Naive thymus-derived CD4-positive, alpha-beta T cell (primary cell): ENCODE results near the gene KCTD4. TPM values are rescaled to one million over a fixed set of nuclear protein-coding genes. Genes with fewer than 3 reads are reported as not detected.

Experiments used
- ATAC-seq: fragments of 150-1000 bp; cut with Tn5 transposase; 2 replicates; pipeline ENCODE4 v1.10.0; 2021; ENCODE audit warnings: mild to moderate bottlenecking, moderate library complexity
- CTCF ChIA-PET: fragments of 350-600 bp; sonication (Branson Sonifier 250); formaldehyde crosslinking; loops from one replicate; lab custom pipeline; 2021; ENCODE audit warnings: antibody characterized with exemption; lab: Charles Lee
- POLR2A ChIA-PET: fragments of 350-600 bp; sonication (Branson Sonifier 250); formaldehyde crosslinking; loops from one replicate; lab custom pipeline; 2021; ENCODE audit warnings: antibody characterized with exemption, inconsistent platforms; lab: Charles Lee
- DNase-seq, 9 donors: peaks; one replicate each; pipeline versions ENCODE4 v3.0.0 to v3.0.0-alpha.2; 2020 to 2022; ENCODE audit warnings: mixed read lengths in 1 of 9
- H3K27ac ChIP-seq: one replicate; pipeline ENCODE4 v1.7.0; 2013; ENCODE audit warnings: mild to moderate bottlenecking, low read depth, low read length, moderate library complexity
- H3K27me3 ChIP-seq, 2 donors: one replicate each; pipeline ENCODE4 v1.7.0; 2013; ENCODE audit warnings: low read length in 2 of 2, mild to moderate bottlenecking in 2 of 2, moderate library complexity in 2 of 2; ENCODE audit not compliant: control insufficient read depth in 2 of 2, insufficient read depth in 2 of 2
- H3K36me3 ChIP-seq, 3 experiments: 1 replicate in 2 of 3; 2 replicates in 1 of 3; pipeline ENCODE4 v1.7.0; 2013; ENCODE audit warnings: low read length in 3 of 3, mild to moderate bottlenecking in 3 of 3, moderate library complexity in 1 of 3; ENCODE audit not compliant: insufficient read depth in 3 of 3, control insufficient read depth in 2 of 3
- H3K4me1 ChIP-seq, 2 donors: one replicate each; pipeline ENCODE4 v1.7.0; 2013; ENCODE audit warnings: low read length in 2 of 2, mild to moderate bottlenecking in 2 of 2, moderate library complexity in 1 of 2; ENCODE audit not compliant: control insufficient read depth in 2 of 2, insufficient read depth in 2 of 2
- H3K4me3 ChIP-seq: 2 replicates; pipeline ENCODE4 v1.7.0; 2013; ENCODE audit warnings: mild to moderate bottlenecking, low read length
- H3K9me3 ChIP-seq, 3 experiments: 1 replicate in 2 of 3; 2 replicates in 1 of 3; pipeline ENCODE4 v1.7.0; 2013; ENCODE audit warnings: low read length in 3 of 3; ENCODE audit not compliant: control insufficient read depth in 2 of 3
- H3K27ac Mint-ChIP-seq, 9 donors: one replicate each; pipeline ENCODE4 v1.8.0; 2020 to 2022; ENCODE audit warnings: mixed read lengths in 9 of 9, mild to moderate bottlenecking in 8 of 9, moderate library complexity in 5 of 9, inconsistent platforms in 2 of 9
- H3K27me3 Mint-ChIP-seq, 5 donors: one replicate each; pipeline ENCODE4 v1.8.0; 2021 to 2022; ENCODE audit warnings: mixed read lengths in 5 of 5, mild to moderate bottlenecking in 1 of 5
- H3K36me3 Mint-ChIP-seq, 5 donors: one replicate each; pipeline ENCODE4 v1.8.0; 2020 to 2022; ENCODE audit warnings: mixed read lengths in 5 of 5, mild to moderate bottlenecking in 3 of 5, inconsistent platforms in 1 of 5
- H3K4me1 Mint-ChIP-seq, 7 donors: one replicate each; pipeline ENCODE4 v1.8.0; 2020 to 2022; ENCODE audit warnings: mixed read lengths in 7 of 7, mild to moderate bottlenecking in 3 of 7, inconsistent platforms in 1 of 7
- H3K4me3 Mint-ChIP-seq, 10 donors: one replicate each; pipeline ENCODE4 v1.8.0; 2020 to 2022; ENCODE audit warnings: mild to moderate bottlenecking in 10 of 10, mixed read lengths in 10 of 10, moderate library complexity in 6 of 10, inconsistent platforms in 2 of 10
- H3K9me3 Mint-ChIP-seq, 11 donors: one replicate each; pipeline ENCODE4 v1.8.0; 2020 to 2022; ENCODE audit warnings: mixed read lengths in 11 of 11, mild to moderate bottlenecking in 4 of 11, inconsistent platforms in 1 of 11, moderate library complexity in 1 of 11
- intact Hi-C, 2 donors: fragments of 100-400 bp; cut with micrococcal nuclease; formaldehyde crosslinking; loops; one replicate each; pipeline ENCODE4 v1.15.1; 2023
- polyA plus RNA-seq, 2 donors: library from polyadenylated mRNA; unstranded; fragments of 300-500 nt; fragmentation: Illumina TruSeq; gene quantifications; one replicate each; pipeline ENCODE4 v1.2.3, GENCODE V29; 2021
- total RNA-seq, 6 experiments: library from RNA in 5 of 6; stranded (reverse) in 5 of 6; gene quantifications; 1 replicate in 5 of 6; 2 replicates in 1 of 6; pipeline ENCODE4 v1.2.3 and lab custom pipeline; 2021 to 2026

Gene KCTD4
- total and polyA plus RNA-seq, 7 experiments from 2014 or later: not detected

DNA sequence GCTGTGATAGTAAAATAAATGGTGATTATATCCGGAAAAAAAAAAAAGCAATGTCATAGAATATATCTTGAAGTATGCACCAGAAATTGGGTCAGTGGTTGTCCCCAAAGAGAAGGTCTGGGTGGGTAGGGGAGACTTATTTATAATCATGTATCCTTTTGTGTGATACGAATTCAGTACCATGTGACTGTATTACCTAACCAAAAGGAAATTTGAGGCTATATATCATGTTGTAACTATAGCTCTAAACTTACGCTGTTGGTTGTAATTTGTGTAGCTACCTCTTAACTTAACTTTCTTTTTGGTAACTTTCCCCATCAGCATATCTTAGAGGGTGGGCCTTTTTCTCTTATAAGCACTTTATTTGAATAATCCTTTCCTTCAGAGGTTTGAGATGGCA, 25.2 kb upstream of the KCTD4 start:
- H3K27ac Mint-ChIP-seq: no peak overlapping the region

DNA sequence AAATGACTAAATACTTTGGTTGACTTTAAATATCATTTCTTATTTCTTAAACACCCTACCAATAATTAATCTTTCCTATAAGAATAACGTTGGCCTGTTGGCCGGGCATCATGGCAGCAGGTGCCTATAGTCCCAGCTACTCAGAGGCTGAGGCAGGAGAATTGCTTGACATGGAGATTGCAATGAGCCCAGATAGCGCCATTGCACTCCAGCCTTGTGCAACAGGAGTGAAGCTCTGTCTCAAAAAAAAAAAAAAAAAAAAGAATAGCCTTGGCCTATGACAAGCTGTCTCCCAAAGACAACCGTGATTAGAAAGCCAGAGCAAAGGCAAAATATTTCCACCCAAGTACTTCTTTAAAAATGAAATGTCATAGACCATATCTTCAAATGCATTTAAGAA, 24.5 kb upstream of the KCTD4 start:
- POLR2A ChIA-PET: no interaction called here
- H3K36me3 ChIP-seq: no peaks in the 10 kb centered on the region
- H3K9me3 ChIP-seq: no peaks in the 10 kb centered on the region
- DNase-seq: no peak
- no peaks in the 10 kb centered on the region for H3K4me1 ChIP-seq
- CTCF ChIA-PET: interaction anchor here (0.7 kb wide), 1 partner anchor 1034 kb away, joined by 3 read pairs; no protein-coding TSS in a partner anchor
- ATAC-seq: no peak
- no peak overlapping the region for H3K27ac Mint-ChIP-seq
- H3K27me3 Mint-ChIP-seq: no peaks in the 10 kb centered on the region
- H3K36me3 Mint-ChIP-seq: peaks cover 0 to 35% (median 17%) of the 10 kb centered on the region in 5 donors
- H3K4me1 Mint-ChIP-seq: peaks cover 0 to 19% (median 13%) of the 10 kb centered on the region in 7 donors
- no peak overlapping the region for H3K27ac ChIP-seq
- intact Hi-C loops: no loop called here
- no peaks in the 10 kb centered on the region for H3K27me3 ChIP-seq
- H3K4me3 Mint-ChIP-seq: no peak overlapping the region
- peaks cover 0 to 5% (median 0%) of the 10 kb centered on the region in 11 donors for H3K9me3 Mint-ChIP-seq
- no peak overlapping the region for H3K4me3 ChIP-seq

More for the DNA sequence above, 25.2 kb upstream of the KCTD4 start:
- intact Hi-C loops: no loop called here
- no peaks in the 10 kb centered on the region for H3K27me3 Mint-ChIP-seq
- H3K27me3 ChIP-seq: no peaks in the 10 kb centered on the region
- H3K27ac ChIP-seq: no peak overlapping the region
- H3K36me3 Mint-ChIP-seq: peaks cover 0 to 31% (median 13%) of the 10 kb centered on the region in 5 donors
- DNase-seq: no peak
- no peak for ATAC-seq
- H3K36me3 ChIP-seq: no peaks in the 10 kb centered on the region
- H3K4me1 Mint-ChIP-seq: peaks cover 0 to 19% (median 12%) of the 10 kb centered on the region in 7 donors
- POLR2A ChIA-PET: no interaction called here
- H3K9me3 Mint-ChIP-seq: peaks cover 0 to 5% (median 0%) of the 10 kb centered on the region in 11 donors
- no peaks in the 10 kb centered on the region for H3K4me1 ChIP-seq
- CTCF ChIA-PET: no interaction called here
- H3K4me3 ChIP-seq: no peak overlapping the region
- H3K4me3 Mint-ChIP-seq: no peak overlapping the region
- H3K9me3 ChIP-seq: no peaks in the 10 kb centered on the region

DNA sequence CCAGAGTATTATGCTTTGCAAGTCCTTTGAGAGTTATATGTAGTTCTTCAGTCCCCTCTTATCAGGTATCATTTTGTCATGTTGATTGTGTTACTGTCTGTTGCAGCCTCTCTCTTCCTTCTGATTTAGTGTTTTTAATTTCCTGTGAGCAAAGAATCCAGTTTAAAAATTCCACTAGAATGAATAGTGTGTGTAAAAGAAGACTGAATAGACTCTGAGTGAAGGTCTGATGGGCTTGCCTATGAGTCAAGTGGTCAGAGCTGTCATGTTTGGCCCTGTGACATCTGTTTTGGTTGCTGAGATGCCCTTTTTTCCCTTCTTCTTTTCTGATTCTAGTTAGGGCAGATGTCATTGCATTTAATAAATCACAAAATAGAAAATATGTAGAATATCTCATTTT, 23.3 kb upstream of the KCTD4 start:
- CTCF ChIA-PET: no interaction called here
- H3K27ac ChIP-seq: no peak overlapping the region
- H3K27ac Mint-ChIP-seq: no peak overlapping the region
- H3K27me3 Mint-ChIP-seq: no peaks in the 10 kb centered on the region
- no peak for ATAC-seq
- H3K4me1 Mint-ChIP-seq: peaks cover 0 to 17% (median 11%) of the 10 kb centered on the region in 7 donors
- H3K9me3 ChIP-seq: no peaks in the 10 kb centered on the region
- intact Hi-C loops: no loop called here
- no peak overlapping the region for H3K4me3 Mint-ChIP-seq
- no peaks in the 10 kb centered on the region for H3K4me1 ChIP-seq
- H3K36me3 Mint-ChIP-seq: peaks cover 0 to 29% (median 12%) of the 10 kb centered on the region in 5 donors
- H3K4me3 ChIP-seq: no peak overlapping the region
- peaks cover 0 to 5% (median 0%) of the 10 kb centered on the region in 11 donors for H3K9me3 Mint-ChIP-seq
- DNase-seq: no peak
- no peaks in the 10 kb centered on the region for H3K27me3 ChIP-seq
- POLR2A ChIA-PET: no interaction called here
- H3K36me3 ChIP-seq: no peaks in the 10 kb centered on the region

DNA sequence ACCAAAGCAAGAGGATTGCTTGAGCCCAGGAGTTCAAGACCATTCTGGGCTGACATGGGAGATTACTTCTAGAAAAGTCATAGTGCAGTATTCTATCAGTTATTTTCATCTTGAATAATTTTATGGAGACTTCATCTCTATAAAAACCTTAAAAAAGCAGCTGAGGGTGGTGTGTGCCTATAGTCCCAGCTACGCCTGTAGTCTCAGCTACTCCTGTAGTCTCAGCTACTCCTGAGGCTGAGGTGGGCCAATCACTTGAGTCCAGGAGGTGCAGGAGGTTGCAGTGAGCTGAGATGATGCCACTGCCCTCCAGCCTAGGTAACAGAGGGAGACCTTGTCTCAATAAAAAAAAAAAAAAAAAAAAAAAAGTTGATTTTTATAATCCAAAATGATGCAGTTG, 22.1 kb upstream of the KCTD4 start:
- no peak for ATAC-seq
- Mint-ChIP-seq H3K27ac (no peak overlapping the region), H3K9me3 (peaks cover 0 to 5% (median 0%) of the 10 kb centered on the region in 11 donors), H3K36me3 (peaks cover 0 to 21% (median 10%) of the 10 kb centered on the region in 5 donors), H3K27me3 (no peaks in the 10 kb centered on the region), H3K4me1 (peaks cover 3 to 26% (median 12%) of the 10 kb centered on the region in 7 donors), H3K4me3 (no peak overlapping the region)
- CTCF ChIA-PET: interaction anchor here (1.1 kb wide), 1 partner anchor 21 kb away, joined by 3 read pairs; no protein-coding TSS in a partner anchor
- DNase-seq: no peak
- Histone ChIP-seq H3K4me1 (no peaks in the 10 kb centered on the region), H3K27me3 (no peaks in the 10 kb centered on the region), H3K27ac (no peak overlapping the region), H3K36me3 (no peaks in the 10 kb centered on the region), H3K9me3 (no peaks in the 10 kb centered on the region), H3K4me3 (no peak overlapping the region)
- POLR2A ChIA-PET: no interaction called here
- intact Hi-C loops: no loop called here

DNA sequence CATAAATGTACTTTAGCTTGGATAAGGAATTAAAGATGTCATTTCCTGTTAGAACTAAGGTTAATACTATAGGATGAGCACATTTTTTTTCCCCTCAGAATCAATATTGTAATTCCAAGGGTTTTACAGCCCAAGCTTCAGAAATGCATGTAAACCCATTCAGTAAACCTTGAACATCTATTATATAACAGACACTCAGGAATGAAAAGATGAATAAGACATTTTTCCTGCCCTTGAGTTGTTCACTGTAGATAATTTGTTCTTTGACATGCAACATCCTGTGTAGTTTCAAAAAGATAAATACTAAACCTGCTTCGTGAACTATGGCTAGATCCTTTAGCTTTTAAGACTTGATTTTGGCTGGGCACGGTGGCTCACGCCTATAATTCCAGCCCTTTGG, 21.7 kb upstream of the KCTD4 start:
- no peak for ATAC-seq
- Histone ChIP-seq H3K9me3 (no peaks in the 10 kb centered on the region), H3K36me3 (no peaks in the 10 kb centered on the region), H3K4me3 (no peak overlapping the region), H3K27me3 (no peaks in the 10 kb centered on the region), H3K27ac (no peak overlapping the region), H3K4me1 (no peaks in the 10 kb centered on the region)
- Mint-ChIP-seq H3K9me3 (peaks cover 0 to 5% (median 0%) of the 10 kb centered on the region in 11 donors), H3K4me1 (peaks cover 3 to 30% (median 10%) of the 10 kb centered on the region in 7 donors), H3K27me3 (no peaks in the 10 kb centered on the region), H3K36me3 (peaks cover 0 to 23% (median 9%) of the 10 kb centered on the region in 5 donors), H3K27ac (no peak overlapping the region), H3K4me3 (no peak overlapping the region)
- DNase-seq: no peak
- CTCF ChIA-PET: no interaction called here
- POLR2A ChIA-PET: no interaction called here
- intact Hi-C loops: no loop called here

DNA sequence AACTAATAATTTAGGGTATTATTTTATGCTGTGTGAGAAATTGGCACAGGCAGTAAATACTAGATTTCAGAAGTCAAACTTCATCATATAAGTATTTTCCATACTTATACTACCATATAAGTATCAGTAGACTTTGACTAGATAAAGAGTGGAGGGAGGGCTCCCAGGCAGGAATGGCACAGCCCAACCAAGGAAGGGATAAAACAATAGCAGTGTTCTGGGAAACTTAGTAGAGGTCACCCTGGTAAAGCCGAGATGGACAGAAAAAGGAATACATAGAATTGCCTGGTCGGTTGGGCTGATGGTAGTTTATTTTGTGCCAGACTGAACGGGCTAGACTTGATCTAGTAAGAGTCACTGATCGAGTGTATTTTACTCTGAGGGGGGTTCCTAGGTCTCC, 19.6 kb upstream of the KCTD4 start:
- ATAC-seq (no peak), DNase-seq (no peak)
- H3K27ac ChIP-seq: no peak overlapping the region
- H3K9me3 ChIP-seq: no peaks in the 10 kb centered on the region
- H3K4me3 Mint-ChIP-seq: no peak overlapping the region
- H3K27me3 ChIP-seq: no peaks in the 10 kb centered on the region
- intact Hi-C loops: no loop called here
- peak overlapping the region in 1 of 9 donors; percentile 32 for H3K27ac Mint-ChIP-seq
- peaks cover 0 to 5% (median 0%) of the 10 kb centered on the region in 11 donors for H3K9me3 Mint-ChIP-seq
- H3K4me1 Mint-ChIP-seq: peaks cover 5 to 33% (median 14%) of the 10 kb centered on the region in 7 donors
- H3K4me1 ChIP-seq: no peaks in the 10 kb centered on the region
- ChIA-PET POLR2A (no interaction called here), CTCF (interaction anchor here (0.9 kb wide), 1 partner anchor 173 kb away, joined by 3 read pairs; no protein-coding TSS in a partner anchor)
- peaks cover 0 to 38% (median 13%) of the 10 kb centered on the region in 5 donors for H3K36me3 Mint-ChIP-seq
- H3K36me3 ChIP-seq: no peaks in the 10 kb centered on the region
- H3K4me3 ChIP-seq: no peak overlapping the region
- H3K27me3 Mint-ChIP-seq: no peaks in the 10 kb centered on the region

DNA sequence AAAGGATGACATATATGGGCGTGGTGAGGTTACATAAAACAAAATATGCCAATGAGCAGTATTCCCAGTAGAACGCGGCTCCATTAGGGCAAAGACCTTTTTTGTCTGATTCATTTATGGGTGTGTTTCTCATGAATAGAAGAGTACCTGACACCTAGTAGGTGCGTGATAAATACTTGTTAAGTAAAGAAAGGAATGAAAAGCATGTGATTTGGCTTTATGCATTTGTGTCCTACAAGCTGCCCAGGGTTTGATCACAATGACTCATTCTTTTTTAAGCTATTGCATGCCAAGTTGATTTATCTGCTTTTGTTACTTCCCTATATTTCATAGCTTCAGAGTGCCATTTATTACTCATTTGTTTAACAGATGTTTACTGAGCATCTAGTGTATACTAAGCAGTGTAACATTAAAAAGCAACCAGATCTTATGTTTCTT, 19.1 kb upstream of the KCTD4 start:
- DNase-seq (no peak), ATAC-seq (no peak)
- Histone ChIP-seq H3K9me3 (no peaks in the 10 kb centered on the region), H3K27ac (no peak overlapping the region), H3K4me1 (no peaks in the 10 kb centered on the region), H3K4me3 (no peak overlapping the region), H3K27me3 (no peaks in the 10 kb centered on the region), H3K36me3 (no peaks in the 10 kb centered on the region)
- no peaks in the 10 kb centered on the region for H3K27me3 Mint-ChIP-seq
- intact Hi-C loops: no loop called here
- H3K9me3 Mint-ChIP-seq: peaks cover 0 to 5% (median 0%) of the 10 kb centered on the region in 11 donors
- ChIA-PET CTCF (interaction anchor here (0.9 kb wide), 1 partner anchor 173 kb away, joined by 3 read pairs; no protein-coding TSS in a partner anchor), POLR2A (no interaction called here)
- no peak overlapping the region for H3K4me3 Mint-ChIP-seq
- H3K36me3 Mint-ChIP-seq: peaks cover 0 to 36% (median 13%) of the 10 kb centered on the region in 5 donors
- no peak overlapping the region for H3K27ac Mint-ChIP-seq
- H3K4me1 Mint-ChIP-seq: peaks cover 5 to 33% (median 14%) of the 10 kb centered on the region in 7 donors
